Umbilical cord (tissue), 2 donors: ENCODE results near the gene EXOC3. TPM values are rescaled to one million over a fixed set of nuclear protein-coding genes. Genes with fewer than 3 reads are reported as not detected.

Experiments
- DNase-seq: peaks from one replicate; pipeline ENCODE4 v3.0.0-alpha.2; 2015; ENCODE audit warnings: low spot score
- total RNA-seq: library from RNA; depleted of rRNA; stranded (reverse); fragments of >200 nt; gene quantifications from one replicate; pipeline ENCODE4 v1.2.3, GENCODE V29; 2014; ENCODE audit warnings: low replicate concordance; ENCODE audit not compliant: insufficient read depth

Gene EXOC3
- total RNA-seq, 1 donor from 2014 or later, result 19.7 TPM

GRCh38 chr5:425714-426113, 17.3 kb upstream of the EXOC3 start:
- peak; percentile 46 for DNase-seq

- DNase-seq, result no peak
Observed at GRCh38 chr5:426392-426976, 16.5 kb upstream of the EXOC3 start.

- no peak for DNase-seq
Observed at GRCh38 chr5:427415-428087, 15.4 kb upstream of the EXOC3 start.

- no peak for DNase-seq
Observed at GRCh38 chr5:428219-428618, 14.8 kb upstream of the EXOC3 start.

GRCh38 chr5:428754-429452, 14.1 kb upstream of the EXOC3 start:
- DNase-seq, result no peak

- DNase-seq, result peak; percentile 51
Observed at GRCh38 chr5:429453-430188, 13.4 kb upstream of the EXOC3 start.

GRCh38 chr5:430214-430925, 12.6 kb upstream of the EXOC3 start:
- no peak for DNase-seq

- no peak for DNase-seq
Observed at GRCh38 chr5:431001-431710, 11.8 kb upstream of the EXOC3 start.

GRCh38 chr5:431711-432050, 11.3 kb upstream of the EXOC3 start:
- no peak for DNase-seq

- DNase-seq, result no peak
Observed at GRCh38 chr5:432201-432927, 10.6 kb upstream of the EXOC3 start.

- no peak for DNase-seq
Observed at GRCh38 chr5:432928-433791, 9.8 kb upstream of the EXOC3 start.

GRCh38 chr5:433836-434235, 9.1 kb upstream of the EXOC3 start:
- DNase-seq, result no peak

GRCh38 chr5:434443-435146, 8.4 kb upstream of the EXOC3 start:
- DNase-seq, result no peak

GRCh38 chr5:435156-435790, 7.7 kb upstream of the EXOC3 start:
- no peak for DNase-seq

GRCh38 chr5:435961-436640, 6.9 kb upstream of the EXOC3 start:
- no peak for DNase-seq

- DNase-seq, result no peak
Observed at GRCh38 chr5:436641-436975, 6.4 kb upstream of the EXOC3 start.

- DNase-seq, result peak; percentile 77
Observed at GRCh38 chr5:437281-437771, 5.7 kb upstream of the EXOC3 start.
